Measurements from ENCODE around the gene BTNL8.
"Not testable (repeated sequence)": the region's sequence is repeated elsewhere in the genome, so short reads cannot be mapped to it uniquely, and the experiment has no call there.

BTNL8 gene

GRCh38 chr5:180885845-180886529 is 13.0 kb upstream of the BTNL8 start:
- DNase-seq: not testable (repeated sequence)

GRCh38 chr5:180889381-180889780 is 9.6 kb upstream of the BTNL8 start:
- DNase-seq: no peak

- not testable (repeated sequence) for DNase-seq
Measured at GRCh38 chr5:180895330-180895729, 3.6 kb upstream of the BTNL8 start.

- DNase-seq: no peak
Measured at GRCh38 chr5:180900178-180900577, 1.2 kb downstream of the BTNL8 start.

- no peak for DNase-seq
Measured at GRCh38 chr5:180901319-180902009, 2.5 kb downstream of the BTNL8 start.

- DNase-seq: no peak
Measured at GRCh38 chr5:180908400-180908799, 9.4 kb downstream of the BTNL8 start.

- DNase-seq: no peak
Measured at GRCh38 chr5:180908998-180909731, 10.2 kb downstream of the BTNL8 start.

- no peak for DNase-seq
Measured at GRCh38 chr5:180909782-180910181, 10.8 kb downstream of the BTNL8 start.

- DNase-seq: no peak
Measured at GRCh38 chr5:180910182-180910581, 11.2 kb downstream of the BTNL8 start.

- no peak for DNase-seq
Measured at GRCh38 chr5:180910735-180911134, 11.8 kb downstream of the BTNL8 start.

GRCh38 chr5:180914646-180915045 is 15.7 kb downstream of the BTNL8 start:
- no peak for DNase-seq

GRCh38 chr5:180915924-180916323 is 17.0 kb downstream of the BTNL8 start:
- DNase-seq: no peak

- DNase-seq: no peak
Measured at GRCh38 chr5:180918380-180918779, 19.4 kb downstream of the BTNL8 start.

- no peak for DNase-seq
Measured at GRCh38 chr5:180920710-180921109, 21.8 kb downstream of the BTNL8 start.

GRCh38 chr5:180922932-180923331 is 24.0 kb downstream of the BTNL8 start:
- DNase-seq: no peak

GRCh38 chr5:180932660-180933059 is 33.7 kb downstream of the BTNL8 start:
- DNase-seq: no peak

GRCh38 chr5:180935203-180935602 is 36.2 kb downstream of the BTNL8 start:
- no peak for DNase-seq

GRCh38 chr5:180938294-180938693 is 39.3 kb downstream of the BTNL8 start:
- DNase-seq: no peak

GRCh38 chr5:180950291-180950949 is 51.5 kb downstream of the BTNL8 start:
- DNase-seq: no peak

GRCh38 chr5:180959661-180960060 is 60.7 kb downstream of the BTNL8 start:
- DNase-seq: no peak

GRCh38 chr5:180960209-180960608 is 61.2 kb downstream of the BTNL8 start:
- DNase-seq: no peak

- DNase-seq: no peak
Measured at GRCh38 chr5:180969406-180969805, 70.4 kb downstream of the BTNL8 start.

GRCh38 chr5:180970336-180970735 is 71.4 kb downstream of the BTNL8 start:
- no peak for DNase-seq

Data from NCI-H2107 (cell line).